Sciatic nerve (tissue), 2 donors: ENCODE results near the gene ACBD7. TPM values are rescaled to one million over a fixed set of nuclear protein-coding genes. Genes with fewer than 3 reads are reported as not detected.
A peak's percentile ranks its signal among the peaks of the same experiment; 100 is the strongest.

Source experiments
- ATAC-seq: fragments of 200-7000 bp; cut with Tn5 transposase; one replicate; pipeline ENCODE4 v1.9.1; 2020; ENCODE audit warnings: mild to moderate bottlenecking, moderate library complexity
- DNase-seq: peaks from one replicate; pipeline ENCODE4 v3.0.0-alpha.2; 2020; ENCODE audit warnings: low spot score
- intact Hi-C: fragments of 100-400 bp; cut with DNase I; formaldehyde crosslinking; loops from one replicate; pipeline ENCODE4 v1.14.2; 2022
- total RNA-seq: library from RNA; stranded (reverse); fragmentation: NEBNext Ultra II Directional; extraction: Animal tissue kit (Norgen Biotek cat#: 25700); gene quantifications from one replicate; pipeline ENCODE4 v1.2.1, GENCODE V29; 2021
- donor health status: DM: no; HTN: no; CAD: no.
- donor health status: DM: no; HTN: no; CAD: no.

Gene ACBD7
- total RNA-seq, 1 donor from 2014 or later = 13.1 TPM

GRCh38 chr10:15035385-15036301 lies 52.9 kb downstream of the ACBD7 start:
- DNase-seq (peak; percentile 59), ATAC-seq (peak; percentile 38)
- intact Hi-C loops = no loop called here

GRCh38 chr10:15027741-15028140 lies 60.8 kb downstream of the ACBD7 start:
- intact Hi-C loops = no loop called here
- DNase-seq = no peak
- no peak for ATAC-seq

Other genes starting within 250 kb of the ACBD7 start
- gene SUV39H2, start 209.9 kb downstream of the ACBD7 start, total RNA-seq = 4.8 TPM
- 16.6 TPM for gene DCLRE1C, start 134.7 kb downstream of the ACBD7 start, total RNA-seq
- gene MEIG1, start 129.4 kb downstream of the ACBD7 start, total RNA-seq = not detected
- 2.1 TPM for gene OLAH, start 44.8 kb downstream of the ACBD7 start, total RNA-seq
- gene RPP38, start 8.6 kb upstream of the ACBD7 start, total RNA-seq = 14.2 TPM
- gene NMT2, start 79.9 kb upstream of the ACBD7 start, total RNA-seq = 29.9 TPM